ENCODE results near the gene FGD2.

The FGD2 gene

DNA sequence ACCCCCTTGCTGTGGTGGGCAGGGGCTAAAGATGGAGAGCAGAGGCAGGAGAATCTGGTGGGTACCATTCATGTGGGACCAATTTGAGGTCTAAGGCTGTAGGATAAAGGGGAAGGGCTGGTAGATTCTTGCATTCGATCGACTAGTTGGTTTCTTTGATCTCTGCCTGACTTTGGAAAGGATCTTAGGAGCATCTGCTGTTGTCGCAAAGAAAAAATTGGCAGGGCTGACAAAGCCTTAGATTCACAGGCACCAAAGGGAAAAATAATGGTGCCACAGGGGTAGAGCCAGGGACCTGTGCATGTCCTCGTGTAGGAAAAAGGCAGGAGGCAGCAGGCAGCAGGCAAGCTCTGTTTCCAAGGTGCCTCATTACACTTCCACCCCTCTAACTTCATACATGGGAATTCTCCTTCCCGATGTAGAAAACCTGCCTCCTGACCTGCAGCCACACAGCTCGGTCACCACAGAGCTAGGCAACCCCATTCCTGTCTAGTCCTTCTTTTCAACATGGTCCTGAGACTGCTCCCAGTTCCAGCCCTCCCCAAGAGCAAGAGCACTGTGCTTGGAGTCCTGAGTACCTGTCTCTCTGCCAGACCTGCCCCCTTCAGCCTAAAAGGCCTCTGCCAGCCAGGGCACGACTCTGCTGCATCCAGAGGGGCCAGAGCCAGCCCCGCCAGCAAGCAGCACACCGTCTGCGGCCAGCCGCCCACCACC is 71.9 kb downstream of the FGD2 start:
- TF ChIP-seq ARNTL (CRISPR knock-in tag; IDR thresholded peaks at IDR 0.05; ENCODE audit: borderline replicate concordance, low read depth) (no peak), ZNF565 (CRISPR knock-in tag; conservative IDR thresholded peaks at IDR 0.05; ENCODE audit: low read depth) (no peak), ISL1 (CRISPR knock-in tag; IDR thresholded peaks at IDR 0.05) (no peak), TOX (CRISPR knock-in tag; IDR thresholded peaks at IDR 0.05; ENCODE audit: borderline replicate concordance) (no peak), OSR1 (CRISPR knock-in tag; IDR thresholded peaks at IDR 0.05) (no peak), CSDC2 (CRISPR knock-in tag; IDR thresholded peaks at IDR 0.05) (no peak)
- TF ChIP-seq, protein P1, sequence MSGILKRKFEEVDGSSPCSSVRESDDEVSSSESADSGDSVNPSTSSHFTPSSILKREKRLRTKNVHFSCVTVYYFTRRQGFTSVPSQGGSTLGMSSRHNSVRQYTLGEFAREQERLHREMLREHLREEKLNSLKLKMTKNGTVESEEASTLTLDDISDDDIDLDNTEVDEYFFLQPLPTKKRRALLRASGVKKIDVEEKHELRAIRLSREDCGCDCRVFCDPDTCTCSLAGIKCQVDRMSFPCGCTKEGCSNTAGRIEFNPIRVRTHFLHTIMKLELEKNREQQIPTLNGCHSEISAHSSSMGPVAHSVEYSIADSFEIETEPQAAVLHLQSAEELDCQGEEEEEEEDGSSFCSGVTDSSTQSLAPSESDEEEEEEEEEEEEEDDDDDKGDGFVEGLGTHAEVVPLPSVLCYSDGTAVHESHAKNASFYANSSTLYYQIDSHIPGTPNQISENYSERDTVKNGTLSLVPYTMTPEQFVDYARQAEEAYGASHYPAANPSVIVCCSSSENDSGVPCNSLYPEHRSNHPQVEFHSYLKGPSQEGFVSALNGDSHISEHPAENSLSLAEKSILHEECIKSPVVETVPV (CRISPR knock-in tag; IDR thresholded peaks at IDR 0.05): no peak
- peak; percentile 46 for ATAC-seq

DNA sequence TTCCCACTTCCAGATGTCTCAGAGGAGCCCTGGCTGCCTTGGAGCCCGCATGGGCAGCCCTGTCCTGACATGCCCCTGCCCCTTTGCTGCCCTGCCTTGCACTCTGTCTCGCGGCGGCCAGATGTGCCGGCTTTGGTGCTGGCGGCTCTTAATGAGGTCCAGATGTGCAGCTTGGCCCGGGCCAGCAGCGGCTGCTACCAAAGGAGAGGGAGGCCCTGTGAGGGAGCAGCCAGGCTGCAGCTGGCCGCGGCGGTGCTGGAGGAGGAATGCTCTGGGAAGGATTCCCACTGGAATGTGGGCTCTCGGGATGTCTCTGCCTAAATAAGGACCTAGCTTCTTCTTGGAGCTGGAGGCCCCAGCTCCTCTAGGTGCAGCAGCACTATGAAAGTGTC is 72.4 kb downstream of the FGD2 start:
- no peak for TF ChIP-seq ZNF8 (CRISPR knock-in tag; IDR thresholded peaks at IDR 0.05)
- no peak for TF ChIP-seq RARB (CRISPR knock-in tag; IDR thresholded peaks at IDR 0.05)
- no peak for TF ChIP-seq GLIS3 (CRISPR knock-in tag; IDR thresholded peaks at IDR 0.05)
- no peak for TF ChIP-seq SNAI2 (CRISPR knock-in tag; IDR thresholded peaks at IDR 0.05)
- TF ChIP-seq, protein P2, sequence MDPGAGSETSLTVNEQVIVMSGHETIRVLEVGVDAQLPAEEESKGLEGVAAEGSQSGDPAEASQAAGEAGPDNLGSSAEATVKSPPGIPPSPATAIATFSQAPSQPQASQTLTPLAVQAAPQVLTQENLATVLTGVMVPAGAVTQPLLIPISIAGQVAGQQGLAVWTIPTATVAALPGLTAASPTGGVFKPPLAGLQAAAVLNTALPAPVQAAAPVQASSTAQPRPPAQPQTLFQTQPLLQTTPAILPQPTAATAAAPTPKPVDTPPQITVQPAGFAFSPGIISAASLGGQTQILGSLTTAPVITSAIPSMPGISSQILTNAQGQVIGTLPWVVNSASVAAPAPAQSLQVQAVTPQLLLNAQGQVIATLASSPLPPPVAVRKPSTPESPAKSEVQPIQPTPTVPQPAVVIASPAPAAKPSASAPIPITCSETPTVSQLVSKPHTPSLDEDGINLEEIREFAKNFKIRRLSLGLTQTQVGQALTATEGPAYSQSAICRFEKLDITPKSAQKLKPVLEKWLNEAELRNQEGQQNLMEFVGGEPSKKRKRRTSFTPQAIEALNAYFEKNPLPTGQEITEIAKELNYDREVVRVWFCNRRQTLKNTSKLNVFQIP (CRISPR knock-in tag; IDR thresholded peaks at IDR 0.05; ENCODE audit: borderline replicate concordance, low read depth): no peak
- TF ChIP-seq ZFP30 (CRISPR knock-in tag; IDR thresholded peaks at IDR 0.05): no peak
- TF ChIP-seq ISL1 (CRISPR knock-in tag; IDR thresholded peaks at IDR 0.05): no peak
- TF ChIP-seq, protein P3, sequence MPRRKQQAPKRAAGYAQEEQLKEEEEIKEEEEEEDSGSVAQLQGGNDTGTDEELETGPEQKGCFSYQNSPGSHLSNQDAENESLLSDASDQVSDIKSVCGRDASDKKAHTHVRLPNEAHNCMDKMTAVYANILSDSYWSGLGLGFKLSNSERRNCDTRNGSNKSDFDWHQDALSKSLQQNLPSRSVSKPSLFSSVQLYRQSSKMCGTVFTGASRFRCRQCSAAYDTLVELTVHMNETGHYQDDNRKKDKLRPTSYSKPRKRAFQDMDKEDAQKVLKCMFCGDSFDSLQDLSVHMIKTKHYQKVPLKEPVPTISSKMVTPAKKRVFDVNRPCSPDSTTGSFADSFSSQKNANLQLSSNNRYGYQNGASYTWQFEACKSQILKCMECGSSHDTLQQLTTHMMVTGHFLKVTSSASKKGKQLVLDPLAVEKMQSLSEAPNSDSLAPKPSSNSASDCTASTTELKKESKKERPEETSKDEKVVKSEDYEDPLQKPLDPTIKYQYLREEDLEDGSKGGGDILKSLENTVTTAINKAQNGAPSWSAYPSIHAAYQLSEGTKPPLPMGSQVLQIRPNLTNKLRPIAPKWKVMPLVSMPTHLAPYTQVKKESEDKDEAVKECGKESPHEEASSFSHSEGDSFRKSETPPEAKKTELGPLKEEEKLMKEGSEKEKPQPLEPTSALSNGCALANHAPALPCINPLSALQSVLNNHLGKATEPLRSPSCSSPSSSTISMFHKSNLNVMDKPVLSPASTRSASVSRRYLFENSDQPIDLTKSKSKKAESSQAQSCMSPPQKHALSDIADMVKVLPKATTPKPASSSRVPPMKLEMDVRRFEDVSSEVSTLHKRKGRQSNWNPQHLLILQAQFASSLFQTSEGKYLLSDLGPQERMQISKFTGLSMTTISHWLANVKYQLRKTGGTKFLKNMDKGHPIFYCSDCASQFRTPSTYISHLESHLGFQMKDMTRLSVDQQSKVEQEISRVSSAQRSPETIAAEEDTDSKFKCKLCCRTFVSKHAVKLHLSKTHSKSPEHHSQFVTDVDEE (CRISPR knock-in tag; IDR thresholded peaks at IDR 0.05): peak; percentile 79
- no peak for TF ChIP-seq BACH2 (CRISPR knock-in tag; IDR thresholded peaks at IDR 0.05; ENCODE audit: borderline replicate concordance)
- TF ChIP-seq, protein P1 (CRISPR knock-in tag; IDR thresholded peaks at IDR 0.05): no peak
- peak; percentile 98 for TF ChIP-seq TCF4 (CRISPR knock-in tag; IDR thresholded peaks at IDR 0.05; ENCODE audit: borderline replicate concordance)
- TF ChIP-seq, protein P4, sequence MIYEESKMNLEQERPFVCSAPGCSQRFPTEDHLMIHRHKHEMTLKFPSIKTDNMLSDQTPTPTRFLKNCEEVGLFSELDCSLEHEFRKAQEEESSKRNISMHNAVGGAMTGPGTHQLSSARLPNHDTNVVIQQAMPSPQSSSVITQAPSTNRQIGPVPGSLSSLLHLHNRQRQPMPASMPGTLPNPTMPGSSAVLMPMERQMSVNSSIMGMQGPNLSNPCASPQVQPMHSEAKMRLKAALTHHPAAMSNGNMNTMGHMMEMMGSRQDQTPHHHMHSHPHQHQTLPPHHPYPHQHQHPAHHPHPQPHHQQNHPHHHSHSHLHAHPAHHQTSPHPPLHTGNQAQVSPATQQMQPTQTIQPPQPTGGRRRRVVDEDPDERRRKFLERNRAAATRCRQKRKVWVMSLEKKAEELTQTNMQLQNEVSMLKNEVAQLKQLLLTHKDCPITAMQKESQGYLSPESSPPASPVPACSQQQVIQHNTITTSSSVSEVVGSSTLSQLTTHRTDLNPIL (CRISPR knock-in tag; IDR thresholded peaks at IDR 0.05; ENCODE audit: low read depth): no peak
- TF ChIP-seq TOX (CRISPR knock-in tag; IDR thresholded peaks at IDR 0.05; ENCODE audit: borderline replicate concordance): no peak
- TF ChIP-seq PPARA (CRISPR knock-in tag; IDR thresholded peaks at IDR 0.05; ENCODE audit: borderline replicate concordance): no peak
- TF ChIP-seq CSDC2 (CRISPR knock-in tag; IDR thresholded peaks at IDR 0.05): no peak
- no peak for TF ChIP-seq ZC3H10 (CRISPR knock-in tag; IDR thresholded peaks at IDR 0.05)
- no peak for TF ChIP-seq ZNF70 (CRISPR knock-in tag; IDR thresholded peaks at IDR 0.05)
- 0 out of 2 replicates have a peak, but pooled peaks have one; percentile 20 for TF ChIP-seq ZNF565 (CRISPR knock-in tag; conservative IDR thresholded peaks at IDR 0.05; ENCODE audit: low read depth)
- TF ChIP-seq OSR1 (CRISPR knock-in tag; IDR thresholded peaks at IDR 0.05): no peak
- no peak for TF ChIP-seq ZFP3 (CRISPR knock-in tag; IDR thresholded peaks at IDR 0.05)
- TF ChIP-seq, protein P5, sequence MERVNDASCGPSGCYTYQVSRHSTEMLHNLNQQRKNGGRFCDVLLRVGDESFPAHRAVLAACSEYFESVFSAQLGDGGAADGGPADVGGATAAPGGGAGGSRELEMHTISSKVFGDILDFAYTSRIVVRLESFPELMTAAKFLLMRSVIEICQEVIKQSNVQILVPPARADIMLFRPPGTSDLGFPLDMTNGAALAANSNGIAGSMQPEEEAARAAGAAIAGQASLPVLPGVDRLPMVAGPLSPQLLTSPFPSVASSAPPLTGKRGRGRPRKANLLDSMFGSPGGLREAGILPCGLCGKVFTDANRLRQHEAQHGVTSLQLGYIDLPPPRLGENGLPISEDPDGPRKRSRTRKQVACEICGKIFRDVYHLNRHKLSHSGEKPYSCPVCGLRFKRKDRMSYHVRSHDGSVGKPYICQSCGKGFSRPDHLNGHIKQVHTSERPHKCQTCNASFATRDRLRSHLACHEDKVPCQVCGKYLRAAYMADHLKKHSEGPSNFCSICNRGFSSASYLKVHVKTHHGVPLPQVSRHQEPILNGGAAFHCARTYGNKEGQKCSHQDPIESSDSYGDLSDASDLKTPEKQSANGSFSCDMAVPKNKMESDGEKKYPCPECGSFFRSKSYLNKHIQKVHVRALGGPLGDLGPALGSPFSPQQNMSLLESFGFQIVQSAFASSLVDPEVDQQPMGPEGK (CRISPR knock-in tag; IDR thresholded peaks at IDR 0.05; ENCODE audit: borderline replicate concordance): no peak
- no peak for TF ChIP-seq ARNTL (CRISPR knock-in tag; IDR thresholded peaks at IDR 0.05; ENCODE audit: borderline replicate concordance, low read depth)

More for the DNA sequence above, 72.4 kb downstream of the FGD2 start:
- peak; percentile 95 for ATAC-seq
